SU-DHL-6 (cell line): ENCODE measurements around the gene EPHB3.

Experiments
- H2AFZ ChIP-seq: fragments of 200-600 bp; sonication (generic); 2 replicates; pipeline ENCODE4 v1.6.1; 2014; ENCODE audit warnings: low read depth, mild to moderate bottlenecking, moderate library complexity, mixed read lengths, antibody characterized with exemption, low read length; ENCODE audit not compliant: severe bottlenecking
- H3F3A ChIP-seq: fragments of 200-600 bp; shearing (Covaris generic); 2 replicates; pipeline ENCODE4 v1.6.0; 2016; ENCODE audit warnings: antibody characterized with exemption, mild to moderate bottlenecking; ENCODE audit not compliant: insufficient read depth
- H3K27ac ChIP-seq: fragments of 200-600 bp; sonication (generic); 2 replicates; pipeline ENCODE4 v1.5.1; 2016; ENCODE audit warnings: low read depth, mild to moderate bottlenecking, low read length, moderate library complexity, mixed read lengths
- H3K27me3 ChIP-seq: fragments of 200-600 bp; sonication (generic), shearing (Covaris generic); 2 replicates; pipeline ENCODE4 v1.6.0; 2014; ENCODE audit warnings: mild to moderate bottlenecking, low read length
- H3K36me3 ChIP-seq: fragments of 200-600 bp; sonication (generic); 2 replicates; pipeline ENCODE4 v1.6.1; 2014; ENCODE audit warnings: mild to moderate bottlenecking, low read length, mixed read lengths
- H3K4me2 ChIP-seq: fragments of 300-600, 200-600 bp; shearing (Covaris generic), sonication (generic); 2 replicates; pipeline ENCODE4 v1.6.0; 2014; ENCODE audit warnings: low read length, low read depth, mild to moderate bottlenecking; ENCODE audit not compliant: poor library complexity, severe bottlenecking
- H3K4me3 ChIP-seq: fragments of 200-600 bp; sonication (generic); 2 replicates; pipeline ENCODE4 v1.5.1; 2014; ENCODE audit warnings: antibody characterized with exemption, low read length, mild to moderate bottlenecking, mixed read lengths; ENCODE audit not compliant: insufficient read depth, poor library complexity, severe bottlenecking
- H3K79me2 ChIP-seq: fragments of 200-600 bp; sonication (generic); 2 replicates; pipeline ENCODE4 v1.6.1; 2014; ENCODE audit warnings: mild to moderate bottlenecking, low read length, moderate library complexity; ENCODE audit not compliant: insufficient read depth
- H3K9ac ChIP-seq: fragments of 200-600 bp; sonication (generic); 2 replicates; pipeline ENCODE4 v1.7.0; 2014; ENCODE audit warnings: mild to moderate bottlenecking, low read length
- H3K9me2 ChIP-seq: fragments of 200-600 bp; sonication (generic); replicated peaks from 2 replicates; pipeline ENCODE4 v1.6.1; 2014; ENCODE audit warnings: low read length; ENCODE audit not compliant: insufficient read depth
- H3K9me3 ChIP-seq: fragments of 200-600 bp; sonication (generic); 2 replicates; pipeline ENCODE4 v1.6.1; 2014; ENCODE audit warnings: low read length, mixed read lengths; ENCODE audit not compliant: insufficient read depth
- H4K20me1 ChIP-seq: fragments of 200-600 bp; sonication (generic); 2 replicates; pipeline ENCODE4 v1.6.1; 2014; ENCODE audit warnings: low read depth, mild to moderate bottlenecking, antibody characterized with exemption, low read length, moderate library complexity, mixed read lengths
- EZH2phosphoT487 ChIP-seq: fragments of 200-600 bp; sonication (generic), shearing (Covaris generic); conservative IDR thresholded peaks from 2 replicates; pipeline ENCODE4 v1.6.1; 2018; ENCODE audit warnings: mild to moderate bottlenecking, antibody characterized with exemption, low read length, moderate library complexity, mixed read lengths
- TF ChIP-seq, protein P1 (sequence below): fragments of 200-600 bp; sonication (generic); IDR thresholded peaks from one replicate; pipeline ENCODE4 v1.5.1; 2017; ENCODE audit warnings: antibody characterized with exemption, mild to moderate bottlenecking, low read length, moderate library complexity; ENCODE audit not compliant: insufficient read depth, poor library complexity, severe bottlenecking

EPHB3 gene

DNA sequence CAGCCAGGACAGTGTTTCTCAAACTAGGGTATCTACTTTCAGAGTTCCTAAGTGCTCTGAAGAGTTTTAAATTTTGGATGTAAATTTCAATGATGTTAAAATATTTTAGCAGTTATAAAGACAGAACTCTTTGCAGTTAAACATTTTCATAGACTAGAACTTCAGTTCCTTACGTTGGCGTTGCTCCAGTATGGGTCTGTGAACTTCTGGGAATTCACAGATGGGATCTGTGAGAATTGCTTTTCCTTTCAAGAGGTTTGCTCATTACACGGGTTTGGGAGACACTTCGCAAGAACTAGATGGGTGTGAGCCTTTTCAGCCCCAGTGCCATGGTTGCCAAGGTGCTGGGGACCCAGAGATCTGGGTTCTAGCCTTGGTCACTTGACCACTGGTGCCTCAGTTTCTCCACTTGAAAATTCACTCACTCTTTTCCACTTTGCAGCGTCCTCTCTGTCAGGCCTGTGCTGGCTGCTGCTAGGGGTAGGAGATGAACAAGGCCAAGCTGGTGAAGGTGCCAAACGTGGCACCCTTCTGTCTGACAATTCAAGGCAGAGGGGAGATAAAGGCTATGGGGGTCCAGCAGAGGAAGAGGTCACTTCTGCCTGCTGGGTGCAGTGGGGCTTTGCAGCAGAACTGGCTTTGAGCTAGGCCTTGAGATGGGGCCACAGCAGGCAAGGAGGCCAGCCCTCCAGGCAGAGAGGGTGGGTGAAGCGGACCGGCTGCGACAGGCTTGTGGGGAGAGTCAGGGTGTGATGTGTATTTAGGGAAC, 48.1 kb downstream of the EPHB3 start:
- H3K36me3 ChIP-seq, result no peaks in the 10 kb centered on the region
- TF ChIP-seq EZH2phosphoT487, result no peak
- H3K9ac ChIP-seq, result no peak overlapping the region
- no peaks in the 10 kb centered on the region for H3K27me3 ChIP-seq
- no peaks in the 10 kb centered on the region for H3K79me2 ChIP-seq
- H3K4me3 ChIP-seq, result no peak overlapping the region
- H3K27ac ChIP-seq, result no peak overlapping the region
- H3K9me2 ChIP-seq, result no peaks in the 10 kb centered on the region
- H3K4me2 ChIP-seq, result no peak overlapping the region
- no peak overlapping the region for H2AFZ ChIP-seq
- H3K9me3 ChIP-seq, result no peaks in the 10 kb centered on the region
- H4K20me1 ChIP-seq, result no peaks in the 10 kb centered on the region
- no peaks in the 10 kb centered on the region for H3F3A ChIP-seq

DNA sequence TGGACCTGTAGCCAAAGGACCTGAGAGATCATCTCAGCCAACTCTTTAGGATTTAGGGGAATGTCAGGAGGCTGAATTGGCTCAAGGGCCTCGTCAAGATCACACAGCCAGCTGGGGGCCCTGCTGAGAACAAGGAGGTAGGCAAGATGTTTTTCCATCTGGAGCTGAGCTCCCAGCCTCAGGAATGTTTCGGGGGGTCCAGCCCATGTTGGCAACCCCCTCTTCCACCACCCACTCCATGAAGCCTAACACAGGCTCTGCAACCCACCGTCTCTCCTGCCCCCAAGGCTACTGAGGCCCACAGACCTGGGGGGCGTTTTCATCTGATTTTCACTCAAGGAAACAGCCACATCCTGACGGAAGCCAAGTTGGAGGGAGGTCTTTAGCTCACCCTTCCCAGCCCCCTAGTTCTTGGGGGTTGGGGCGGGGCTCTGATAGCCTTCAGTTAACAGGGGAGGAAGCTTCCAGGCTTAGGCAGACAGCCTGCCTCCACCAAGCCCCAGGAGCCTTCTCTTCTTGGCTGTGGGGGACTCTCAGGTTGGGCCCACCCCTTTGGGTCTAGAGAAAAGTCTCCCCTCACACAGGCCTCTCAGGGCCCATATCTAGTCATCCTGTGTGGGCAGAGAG, 48.8 kb downstream of the EPHB3 start:
- H3K4me3 ChIP-seq, result no peak overlapping the region
- no peaks in the 10 kb centered on the region for H3K79me2 ChIP-seq
- no peak overlapping the region for H3K9ac ChIP-seq
- H3F3A ChIP-seq, result no peaks in the 10 kb centered on the region
- H3K9me3 ChIP-seq, result no peaks in the 10 kb centered on the region
- H2AFZ ChIP-seq, result no peak overlapping the region
- no peaks in the 10 kb centered on the region for H3K9me2 ChIP-seq
- no peaks in the 10 kb centered on the region for H3K27me3 ChIP-seq
- no peak for TF ChIP-seq EZH2phosphoT487
- TF ChIP-seq, protein P1, sequence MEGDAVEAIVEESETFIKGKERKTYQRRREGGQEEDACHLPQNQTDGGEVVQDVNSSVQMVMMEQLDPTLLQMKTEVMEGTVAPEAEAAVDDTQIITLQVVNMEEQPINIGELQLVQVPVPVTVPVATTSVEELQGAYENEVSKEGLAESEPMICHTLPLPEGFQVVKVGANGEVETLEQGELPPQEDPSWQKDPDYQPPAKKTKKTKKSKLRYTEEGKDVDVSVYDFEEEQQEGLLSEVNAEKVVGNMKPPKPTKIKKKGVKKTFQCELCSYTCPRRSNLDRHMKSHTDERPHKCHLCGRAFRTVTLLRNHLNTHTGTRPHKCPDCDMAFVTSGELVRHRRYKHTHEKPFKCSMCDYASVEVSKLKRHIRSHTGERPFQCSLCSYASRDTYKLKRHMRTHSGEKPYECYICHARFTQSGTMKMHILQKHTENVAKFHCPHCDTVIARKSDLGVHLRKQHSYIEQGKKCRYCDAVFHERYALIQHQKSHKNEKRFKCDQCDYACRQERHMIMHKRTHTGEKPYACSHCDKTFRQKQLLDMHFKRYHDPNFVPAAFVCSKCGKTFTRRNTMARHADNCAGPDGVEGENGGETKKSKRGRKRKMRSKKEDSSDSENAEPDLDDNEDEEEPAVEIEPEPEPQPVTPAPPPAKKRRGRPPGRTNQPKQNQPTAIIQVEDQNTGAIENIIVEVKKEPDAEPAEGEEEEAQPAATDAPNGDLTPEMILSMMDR, result no peak
- no peaks in the 10 kb centered on the region for H3K36me3 ChIP-seq
- no peak overlapping the region for H3K4me2 ChIP-seq
- no peaks in the 10 kb centered on the region for H4K20me1 ChIP-seq
- H3K27ac ChIP-seq, result no peak overlapping the region

DNA sequence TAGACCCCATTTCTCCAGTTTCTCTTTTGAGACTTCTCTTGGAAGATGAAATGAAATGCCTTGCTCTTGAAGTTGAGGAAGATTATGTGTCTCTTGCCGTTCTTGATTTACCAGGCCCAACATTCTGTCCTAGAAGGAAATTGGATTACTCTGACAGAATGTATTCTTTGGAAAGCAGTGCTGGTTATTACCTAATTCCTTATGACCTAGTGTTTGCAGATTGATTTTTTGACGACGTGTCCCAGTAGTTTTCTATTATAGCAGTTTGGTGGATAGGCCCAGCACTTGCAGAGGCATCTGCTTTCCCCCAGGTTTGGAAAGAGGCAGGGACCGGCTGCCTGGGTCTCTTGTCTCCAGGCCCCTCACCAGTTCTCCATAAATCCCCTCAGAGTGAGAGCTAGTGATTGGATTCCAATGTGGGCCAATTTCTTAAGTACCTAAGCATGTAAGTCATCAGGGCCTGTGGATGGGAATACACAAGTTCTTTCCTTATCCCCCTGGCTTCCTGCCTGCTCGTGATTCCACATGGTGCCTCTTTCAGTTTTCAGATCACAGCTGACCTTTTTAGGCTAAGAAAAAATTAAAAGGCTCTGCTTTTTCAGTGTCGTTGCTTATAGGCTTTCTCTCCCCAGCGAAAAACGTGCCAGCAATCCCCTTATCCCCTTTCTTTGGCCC, 50.2 kb downstream of the EPHB3 start:
- Histone ChIP-seq H3K79me2 (no peaks in the 10 kb centered on the region), H2AFZ (no peak overlapping the region), H3K9me3 (no peaks in the 10 kb centered on the region), H4K20me1 (no peaks in the 10 kb centered on the region), H3K27ac (no peak overlapping the region), H3K9me2 (no peaks in the 10 kb centered on the region), H3K27me3 (no peaks in the 10 kb centered on the region), H3K4me2 (no peak overlapping the region), H3K4me3 (no peak overlapping the region), H3K36me3 (no peaks in the 10 kb centered on the region), H3K9ac (no peak overlapping the region), H3F3A (no peaks in the 10 kb centered on the region)
- TF ChIP-seq, protein P1, result no peak
- TF ChIP-seq EZH2phosphoT487, result no peak
